Stimulated activated CD8-positive, alpha-beta memory T cell treated with anti-CD3 and anti-CD28 coated beads, Interleukin-7, amount 100 ng/mL, for 1 hour (primary cell): ENCODE measurements around the gene SCN9A.
"Not testable (repeated sequence)": the region's sequence is repeated elsewhere in the genome, so short reads cannot be mapped to it uniquely, and the experiment has no call there.

ENCODE experiments used
- DNase-seq, 2 donors: peaks; one replicate each; pipeline ENCODE4 v3.0.0-alpha.2; 2020; ENCODE audit warnings: low read depth in 2 of 2

The SCN9A gene

DNA sequence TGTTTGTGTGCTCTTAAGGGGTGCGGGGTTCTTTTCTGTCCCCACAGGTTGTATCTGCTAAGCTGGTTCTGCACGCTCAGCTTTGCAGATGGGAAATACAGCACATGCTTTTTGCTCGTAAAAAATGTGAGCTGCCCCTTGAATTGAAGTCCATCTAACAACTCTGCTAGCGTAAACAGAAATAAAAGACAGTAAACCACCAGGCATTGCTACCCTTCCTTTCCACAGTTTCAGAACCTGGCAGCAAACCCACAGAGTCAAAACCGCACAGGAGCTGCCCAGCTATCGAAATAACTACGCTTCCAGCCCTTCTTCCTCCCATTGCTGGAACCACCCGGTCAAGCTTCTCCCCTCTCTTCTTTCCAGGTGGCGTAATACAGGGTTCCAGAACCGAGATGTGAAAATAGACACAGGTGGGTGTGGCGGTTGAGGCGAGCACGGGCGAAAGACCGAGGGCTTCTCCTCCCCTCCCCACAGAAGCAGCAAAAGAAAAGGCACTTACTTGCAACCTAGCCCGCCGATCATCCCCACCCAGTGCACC lies 479 bp downstream of the SCN9A start:
- DNase-seq, result no peak

DNA sequence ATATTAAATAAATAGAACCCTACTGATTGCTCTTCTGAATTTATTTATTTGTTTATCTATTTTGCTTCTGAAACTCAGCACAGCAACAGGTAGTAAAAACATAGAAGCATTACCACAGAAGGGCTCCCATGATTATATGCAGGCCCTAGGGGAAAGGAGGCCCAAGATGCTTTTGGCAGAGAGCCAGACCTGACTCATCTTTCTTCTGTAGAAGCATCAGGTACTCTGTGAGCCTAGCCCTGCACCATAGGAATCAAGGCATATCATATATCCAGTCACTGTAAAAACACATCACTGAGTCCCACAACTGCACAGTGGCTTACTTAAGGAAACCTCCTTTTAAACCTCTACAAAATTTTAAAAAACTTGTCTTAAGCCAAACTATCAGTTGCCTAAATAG lies 1.8 kb downstream of the SCN9A start:
- DNase-seq, result no peak

DNA sequence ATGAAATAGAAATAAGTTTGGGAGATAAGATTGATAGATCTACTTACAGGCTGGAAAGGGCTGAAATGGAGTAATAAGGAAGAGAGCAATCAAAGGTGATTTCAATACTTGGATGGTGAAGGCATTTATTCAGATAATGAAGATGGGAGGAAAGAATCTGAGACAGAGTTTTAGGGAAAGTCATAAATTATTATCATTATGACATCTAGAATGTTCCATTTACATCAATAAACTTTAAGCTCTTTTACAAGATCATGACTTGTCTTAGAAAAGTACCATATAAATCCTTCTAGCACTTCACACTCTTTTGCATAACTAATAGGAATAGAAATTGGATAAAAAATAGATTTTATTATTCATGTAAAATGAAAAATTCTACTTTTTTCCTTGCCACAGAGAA lies 2.2 kb downstream of the SCN9A start:
- no peak for DNase-seq

DNA sequence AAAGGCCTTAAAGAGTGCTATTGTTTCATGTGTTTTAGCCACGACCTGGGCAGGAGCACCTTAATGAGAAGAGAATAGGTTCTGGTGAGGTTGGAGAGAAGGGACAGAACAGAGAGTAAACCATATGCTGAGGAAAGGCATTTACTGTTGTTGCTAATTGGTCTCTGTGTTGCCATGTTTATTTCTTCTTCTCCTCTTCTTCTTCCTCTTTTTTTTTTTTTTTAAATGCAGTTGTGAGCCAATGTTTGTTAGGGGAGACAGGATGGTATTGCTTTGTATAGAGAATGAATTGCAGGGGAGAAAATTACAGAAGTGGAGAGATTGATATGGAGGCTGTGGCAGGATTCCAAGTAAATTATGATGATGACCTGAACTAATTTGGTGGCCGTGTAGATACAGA lies 2.6 kb downstream of the SCN9A start:
- DNase-seq, result no peak

DNA sequence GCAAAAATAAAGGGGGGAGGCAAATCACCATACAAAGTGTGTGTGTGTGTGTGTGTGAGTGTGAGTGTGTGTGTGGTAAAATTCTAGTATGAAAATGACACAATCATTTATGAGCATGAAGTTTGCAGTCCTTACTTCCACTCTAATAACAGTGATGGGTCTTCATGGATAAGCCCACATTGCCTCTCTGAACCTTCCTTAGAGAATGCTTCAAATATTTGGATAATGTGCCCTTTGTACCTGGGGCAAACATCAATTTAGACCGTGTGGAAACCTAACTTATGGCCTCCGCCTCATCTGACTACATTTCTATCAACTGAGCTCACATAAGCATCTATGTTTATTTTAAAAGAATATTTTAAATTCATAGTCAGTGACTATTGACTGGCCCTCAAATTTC lies 3.7 kb downstream of the SCN9A start:
- DNase-seq, result no peak

DNA sequence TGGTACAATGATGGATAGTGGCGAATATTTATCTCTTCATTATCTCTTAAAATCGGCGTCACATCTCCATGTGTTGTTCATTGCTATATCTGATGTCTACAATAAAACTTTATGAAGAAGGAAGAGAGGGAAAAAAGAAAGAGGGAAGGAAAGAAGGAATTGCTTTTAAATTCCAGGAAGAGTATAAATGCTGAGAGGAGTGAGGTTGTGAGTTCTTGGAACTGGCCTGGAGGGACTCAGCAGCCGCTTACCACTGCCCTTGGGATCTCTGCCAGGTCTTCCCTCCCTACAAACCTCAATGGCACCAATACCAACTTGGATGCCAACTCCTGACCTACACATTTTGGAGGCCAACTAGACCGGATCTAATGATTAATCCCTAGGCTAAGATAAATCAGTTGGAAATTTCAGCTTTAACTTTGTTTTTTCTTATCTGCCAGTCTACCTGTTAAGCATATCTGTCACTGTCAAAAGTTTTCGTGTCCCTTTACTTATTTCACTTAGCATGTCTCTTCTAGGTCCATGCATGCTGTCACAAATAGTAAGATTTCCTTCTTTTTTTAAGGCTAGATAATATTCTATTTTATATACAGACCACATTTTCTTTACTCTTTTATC lies 9.8 kb downstream of the SCN9A start:
- no peak for DNase-seq

DNA sequence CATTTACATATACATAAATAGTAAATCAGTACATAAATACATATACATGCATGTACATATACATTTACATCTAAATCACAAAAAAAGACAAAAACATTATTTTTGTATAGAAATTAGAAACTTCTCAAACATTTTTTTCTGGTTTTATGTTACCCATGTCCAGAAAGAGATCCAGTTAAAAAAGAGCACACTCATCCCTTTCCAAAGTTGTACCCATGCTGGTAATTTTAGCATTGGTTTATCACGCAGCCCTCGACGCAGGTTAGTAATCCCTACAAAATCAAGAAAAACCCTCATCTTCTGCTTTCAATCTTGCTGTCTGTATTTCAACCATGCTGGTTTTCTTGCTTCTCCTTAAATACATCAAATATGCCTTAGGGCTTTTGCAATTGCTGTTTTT lies 10.5 kb downstream of the SCN9A start:
- DNase-seq, result no peak

DNA sequence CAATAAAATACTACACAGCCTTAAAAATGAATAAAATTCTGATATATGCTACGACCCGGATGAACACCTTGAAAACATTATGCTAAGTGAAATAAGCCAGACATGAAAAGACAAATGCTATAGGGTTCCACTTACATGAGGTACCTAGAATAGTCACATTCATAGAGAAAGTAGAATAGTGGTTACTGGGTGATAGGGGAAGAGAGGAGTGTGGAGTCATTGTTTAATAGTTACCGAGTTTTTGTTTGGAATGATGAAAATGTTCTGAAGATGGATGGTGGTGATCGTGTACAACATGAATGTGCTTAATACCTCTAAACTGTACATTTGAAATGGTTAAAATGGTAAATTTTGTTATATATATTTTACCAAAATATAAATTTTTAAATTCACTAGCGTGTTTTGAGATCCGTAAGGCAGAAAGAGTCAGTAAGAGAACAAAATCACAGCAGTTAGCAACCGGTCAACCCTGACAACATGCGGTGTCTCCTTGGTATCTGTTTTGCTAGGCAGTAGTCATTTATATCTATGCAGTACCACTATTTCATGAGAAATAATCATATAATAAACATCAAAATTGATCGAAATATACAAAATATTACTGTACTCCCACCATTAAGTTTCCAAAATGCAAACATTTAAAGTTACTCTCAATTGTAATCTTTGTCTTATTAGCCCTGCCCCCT lies 11.1 kb downstream of the SCN9A start:
- no peak for DNase-seq

DNA sequence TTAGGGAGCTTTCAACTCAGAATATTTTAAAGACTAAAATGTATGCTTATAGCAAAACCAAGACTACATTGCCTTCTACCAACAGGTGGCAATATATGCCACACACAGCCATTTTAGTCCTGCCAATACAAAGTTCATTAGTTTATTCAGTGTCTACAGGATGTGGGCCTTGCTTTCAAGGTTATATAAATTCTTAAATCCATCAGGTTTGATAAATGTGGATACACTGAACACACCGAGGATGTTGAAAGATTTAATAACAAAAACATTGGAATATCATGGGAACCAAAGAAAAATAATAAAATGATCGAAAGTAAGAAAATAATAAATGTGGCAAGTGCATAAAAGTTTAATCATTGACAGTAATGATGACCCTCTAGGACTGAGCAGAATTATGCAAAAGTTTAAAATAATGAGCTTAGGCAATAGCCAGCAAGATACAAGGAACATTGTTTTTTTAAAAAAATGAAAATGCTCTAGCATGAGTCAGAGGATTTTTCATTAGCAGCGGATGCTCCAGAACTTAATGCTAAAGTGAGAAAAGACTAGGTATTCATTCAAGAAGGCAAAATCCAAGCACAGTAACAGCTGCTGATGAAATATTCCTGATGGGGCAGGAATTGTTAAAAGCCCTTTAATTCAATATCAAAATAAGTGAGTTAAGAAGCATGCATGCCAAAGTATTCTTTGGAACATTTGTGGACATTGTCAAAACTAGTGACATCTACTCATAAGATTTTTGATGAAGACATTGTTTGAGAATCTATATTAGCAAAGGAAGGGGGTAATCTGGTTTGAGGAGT lies 14.2 kb downstream of the SCN9A start:
- no peak for DNase-seq

DNA sequence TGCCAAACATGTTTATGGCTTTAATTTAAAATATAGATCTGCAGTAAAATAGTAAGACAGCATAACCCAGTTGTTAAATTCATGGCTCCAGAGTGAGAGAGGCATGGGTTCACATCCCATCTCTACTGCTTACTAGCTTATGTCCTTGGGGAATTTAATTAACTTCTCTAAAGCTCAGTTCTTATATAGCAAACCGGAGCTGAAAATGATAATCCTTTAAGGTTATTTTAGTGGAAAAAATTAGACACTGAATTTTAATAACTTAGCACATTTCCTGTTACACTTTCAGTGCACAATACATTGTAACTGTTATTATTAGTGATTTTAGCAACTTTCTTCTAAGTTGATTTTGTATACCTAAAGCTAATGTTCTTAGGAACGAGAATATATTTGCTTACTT lies 14.8 kb downstream of the SCN9A start:
- DNase-seq, result no peak

DNA sequence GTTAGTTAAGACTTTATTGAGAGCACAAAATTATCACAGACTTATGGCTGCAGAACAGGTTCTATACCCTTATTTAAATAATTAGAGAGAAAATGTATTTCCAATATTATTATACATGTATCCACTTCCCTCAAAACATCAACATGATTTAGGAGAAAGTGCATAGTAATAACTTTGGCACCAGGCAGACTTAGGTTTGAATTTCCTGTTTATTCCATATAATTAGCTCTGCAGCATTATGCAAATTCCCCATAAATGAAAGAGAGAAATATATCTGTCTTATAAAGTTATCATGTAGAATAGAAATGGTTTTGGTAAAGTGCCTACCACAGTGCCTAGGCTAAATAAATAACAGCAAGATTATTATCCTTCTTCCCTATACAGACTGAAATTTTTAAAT lies 15.3 kb downstream of the SCN9A start:
- DNase-seq, result no peak

DNA sequence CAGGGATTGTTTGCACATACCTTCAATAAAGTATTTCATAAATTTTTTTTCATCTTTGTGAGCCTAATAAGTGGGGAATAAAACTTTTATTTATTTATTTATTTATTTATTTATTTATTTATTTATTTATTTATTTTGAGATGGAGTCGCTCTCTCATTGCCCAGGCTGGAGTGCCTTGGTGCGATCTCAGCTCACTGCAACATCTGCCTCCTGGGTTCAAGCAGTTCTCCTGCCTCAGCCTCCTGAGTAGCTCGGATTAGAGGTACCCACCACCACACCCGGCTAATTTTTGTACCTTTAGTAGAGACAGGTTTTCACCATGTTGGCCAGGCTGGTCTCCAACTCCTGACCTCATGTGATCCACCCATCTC lies 17.8 kb downstream of the SCN9A start:
- not testable (repeated sequence) for DNase-seq

DNA sequence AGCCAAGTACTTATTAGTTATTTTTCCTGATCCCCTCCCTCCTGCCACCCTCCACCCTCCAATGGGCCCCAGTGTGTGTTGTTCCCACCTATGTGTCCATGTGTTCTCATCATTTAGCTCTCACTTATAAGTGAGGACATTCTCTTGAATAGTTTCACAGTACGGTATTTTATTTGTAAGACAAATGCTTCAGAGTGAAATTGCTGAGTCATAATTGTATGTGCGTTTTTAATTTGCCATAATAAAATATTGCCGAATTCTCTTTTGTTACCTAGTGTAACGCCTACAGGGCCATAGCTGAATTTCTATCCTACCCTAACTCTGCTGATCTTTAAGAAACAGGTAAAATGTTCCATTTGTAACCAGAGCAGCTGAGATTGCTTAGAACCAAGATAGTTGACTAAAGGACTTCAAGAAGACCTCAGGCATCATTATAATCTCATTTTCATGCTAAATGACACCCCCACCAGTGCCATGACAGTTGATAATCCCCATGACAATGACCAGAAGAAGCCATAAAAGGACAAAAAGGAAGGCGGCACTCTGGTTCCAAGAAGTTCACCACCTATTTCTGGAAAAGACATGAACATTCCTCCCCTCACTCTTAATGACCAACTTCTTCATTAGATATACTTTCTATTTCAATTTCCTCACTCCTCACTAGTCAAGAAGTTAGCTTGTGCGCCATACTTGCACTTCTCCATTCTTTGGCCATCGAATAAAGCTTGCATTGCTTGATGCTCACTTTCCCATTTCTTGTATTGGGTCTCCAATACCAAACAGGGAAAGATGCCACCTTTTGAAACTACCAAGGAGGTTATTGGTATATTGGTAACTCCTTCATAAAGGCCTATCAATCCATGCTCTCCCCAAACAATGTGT lies 18.4 kb downstream of the SCN9A start:
- no peak for DNase-seq

DNA sequence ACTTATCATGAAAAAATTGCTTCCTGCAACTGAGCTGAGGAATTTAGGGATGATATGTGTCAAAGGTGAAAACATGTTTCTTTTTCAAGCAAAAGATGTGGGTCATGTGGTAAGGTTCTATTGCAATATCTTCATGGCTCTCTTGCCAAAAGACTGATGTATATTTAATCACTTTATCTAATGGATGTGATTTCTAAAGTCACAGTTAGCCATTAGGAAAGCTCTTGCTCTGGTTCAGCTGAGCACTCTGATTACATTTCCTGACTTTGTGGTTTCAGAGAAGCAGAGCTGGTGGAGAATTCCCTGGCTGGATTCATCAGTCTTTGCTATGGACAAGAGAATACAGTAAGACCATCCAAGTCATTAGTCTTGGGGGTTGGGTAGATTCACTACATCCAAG lies 24.4 kb downstream of the SCN9A start:
- no peak for DNase-seq

DNA sequence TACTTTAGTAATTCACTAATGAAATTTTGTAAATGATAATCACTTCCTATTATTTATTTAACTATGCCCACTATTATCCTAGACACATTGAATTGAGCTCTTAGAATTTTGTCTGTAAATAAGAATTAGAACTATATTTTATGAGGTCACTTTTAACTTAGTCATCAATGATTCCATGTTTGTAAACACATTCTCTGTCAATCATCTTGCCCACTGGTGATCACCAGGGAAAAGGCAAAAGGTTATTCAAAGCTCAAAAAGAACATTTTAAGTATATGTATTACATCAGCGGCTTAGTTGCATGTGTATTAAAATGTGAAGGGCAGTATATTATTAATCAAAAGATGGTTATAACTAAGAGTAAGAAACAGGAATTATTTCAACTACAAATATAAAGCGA lies 25.2 kb downstream of the SCN9A start:
- DNase-seq, result no peak

DNA sequence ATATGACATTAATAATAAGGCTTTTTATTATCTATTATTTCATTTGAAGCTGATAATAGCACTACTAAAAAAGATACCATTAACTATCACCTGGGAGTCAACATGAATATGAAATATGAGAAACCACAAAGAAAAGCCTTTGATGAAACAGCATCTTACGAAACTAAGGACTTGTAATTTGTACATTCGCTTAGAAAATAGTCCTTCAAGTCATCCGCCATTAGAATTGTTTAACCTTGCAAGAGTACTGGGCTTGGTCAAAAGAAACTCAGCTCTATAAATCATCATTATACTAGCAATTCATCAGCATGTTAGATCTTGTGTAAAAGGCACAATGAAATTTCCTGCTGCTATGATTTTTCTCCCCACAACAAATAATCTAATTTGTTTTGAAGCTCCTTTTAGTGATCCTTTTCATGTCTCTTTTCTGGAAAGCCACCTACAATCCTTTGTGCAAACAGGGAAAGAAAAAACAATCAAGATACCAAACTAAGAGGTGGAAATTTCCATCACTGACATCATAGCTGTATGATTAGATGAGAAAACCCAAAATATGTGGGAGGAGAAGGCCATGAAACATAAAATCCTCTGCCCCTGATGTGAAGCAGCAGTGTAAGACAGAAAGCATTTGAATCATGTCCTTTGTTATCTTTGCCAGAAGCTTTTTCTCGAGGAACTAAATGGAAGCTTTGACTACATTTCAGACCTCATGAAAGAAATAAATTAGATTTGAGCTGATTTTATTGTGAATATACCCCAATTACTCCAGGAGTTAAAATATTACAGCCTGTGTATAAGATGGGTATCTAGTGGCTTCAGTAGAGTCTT lies 31.2 kb downstream of the SCN9A start:
- DNase-seq, result no peak

DNA sequence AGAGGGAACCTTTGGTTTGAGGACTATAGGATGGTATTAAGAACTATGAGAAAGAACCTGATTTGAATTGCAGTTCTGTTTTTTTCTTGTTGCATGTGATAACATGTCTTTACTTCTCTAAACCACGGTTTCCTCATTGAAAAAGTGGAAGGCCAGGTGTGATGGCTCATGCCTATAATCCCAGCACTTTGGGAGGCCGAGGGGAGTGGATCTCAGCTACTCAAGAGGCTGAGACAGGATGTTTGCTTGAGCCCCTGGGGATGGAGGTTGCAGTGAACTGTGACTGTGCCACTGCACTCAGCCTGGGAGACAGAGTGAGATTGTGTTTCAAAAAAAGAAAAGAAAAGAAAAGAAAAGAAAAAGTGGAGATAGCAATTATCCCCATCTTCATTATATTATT lies 32.3 kb downstream of the SCN9A start:
- DNase-seq, result no peak

DNA sequence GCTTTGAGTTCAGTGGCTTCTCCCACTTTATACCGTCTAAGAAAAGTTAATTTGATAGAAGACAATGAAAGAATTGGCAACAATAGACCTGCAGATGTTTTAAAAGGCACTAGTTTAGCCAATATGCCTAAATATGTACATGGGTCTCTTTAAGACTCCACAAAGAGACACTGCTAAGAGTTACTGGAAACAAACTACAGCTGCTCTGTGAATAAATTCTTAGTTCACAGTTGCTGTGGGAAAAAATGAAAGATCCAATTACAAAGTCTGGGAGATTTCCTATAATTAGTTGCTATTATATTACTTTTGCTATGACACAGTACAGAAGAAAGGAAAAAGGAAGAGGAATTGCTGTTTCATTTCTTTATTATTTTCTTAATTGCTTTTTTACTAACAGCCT lies 34.3 kb downstream of the SCN9A start:
- DNase-seq, result no peak

DNA sequence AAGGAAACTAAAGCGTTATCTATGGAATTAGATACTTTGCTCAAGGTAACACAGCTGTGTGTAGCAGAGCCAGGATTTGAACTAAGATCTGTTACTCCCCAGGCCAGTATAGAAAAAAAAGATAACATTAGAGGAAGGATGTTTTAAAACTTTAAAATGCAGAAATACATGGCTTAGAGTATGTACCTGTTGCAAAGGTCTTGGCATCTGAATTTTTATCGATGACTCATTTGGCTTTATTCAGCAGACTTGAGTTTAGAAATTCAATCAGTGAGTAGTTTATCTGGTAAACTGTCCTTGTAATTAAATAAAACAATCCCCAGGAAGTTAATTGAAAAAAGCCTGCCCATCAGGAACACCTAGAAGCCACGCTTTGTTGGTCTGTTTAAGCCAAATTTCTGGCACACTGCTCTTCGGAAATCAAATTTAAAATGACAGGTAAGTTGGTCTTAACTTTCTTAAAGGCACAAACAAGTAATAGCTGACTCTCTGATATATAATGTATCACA lies 36.9 kb downstream of the SCN9A start:
- DNase-seq, result no peak

DNA sequence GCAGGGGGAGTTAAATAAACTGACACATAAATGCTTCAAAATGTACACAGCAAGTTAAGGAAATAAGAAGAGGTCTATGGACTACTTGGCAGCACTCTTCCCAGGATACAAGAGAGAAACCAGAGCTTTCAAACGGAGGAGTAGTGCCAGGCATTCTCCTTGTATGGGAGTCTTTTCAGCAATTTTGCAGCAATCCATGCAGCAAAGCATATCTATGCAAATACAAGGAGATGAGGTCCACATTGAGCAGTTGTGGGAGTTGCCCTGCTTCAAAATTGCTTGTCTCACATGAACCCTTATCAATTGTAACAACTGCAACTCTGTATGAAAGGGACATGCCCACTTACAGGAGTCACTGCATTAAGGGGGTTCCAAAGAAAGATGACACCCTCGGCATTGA lies 37.8 kb downstream of the SCN9A start:
- no peak for DNase-seq

DNA sequence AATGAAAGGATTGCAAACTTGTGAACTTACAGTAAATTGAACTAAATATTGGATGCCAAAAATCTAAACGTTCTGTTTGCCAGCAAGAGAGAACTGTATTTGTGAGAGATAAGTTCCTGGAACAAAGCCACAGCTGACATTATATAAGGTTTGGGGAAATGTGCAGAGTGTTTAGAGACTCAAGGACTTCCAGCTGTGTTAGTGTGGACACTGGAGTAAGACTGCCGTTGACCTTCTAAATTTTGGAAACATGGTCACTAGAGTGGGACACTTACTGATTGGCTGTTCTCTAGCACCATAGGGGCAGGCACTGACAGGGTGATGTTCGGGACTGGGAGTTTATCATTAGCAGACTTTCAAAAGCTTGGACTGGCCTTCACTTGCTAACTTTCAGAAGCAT lies 40.5 kb downstream of the SCN9A start:
- no peak for DNase-seq
